ENCODE results near the gene BATF.

Gene BATF

GRCh38 chr14:75495882-75496281 is 26.4 kb upstream of the BATF start:
- H3K4me1 ChIP-seq (ENCODE audit: insufficient read depth, low read length, poor library complexity, severe bottlenecking) = peaks cover 13% of the 10 kb centered on the region
- H3K4me2 ChIP-seq (ENCODE audit: low read depth, low read length, poor library complexity, severe bottlenecking) = no peak overlapping the region
- TF ChIP-seq CTCF (conservative IDR thresholded peaks at IDR 0.05; ENCODE audit: low read length) (no peak), EZH2phosphoT487 (IDR thresholded peaks at IDR 0.05; ENCODE audit: borderline replicate concordance) (no peak)

DNA sequence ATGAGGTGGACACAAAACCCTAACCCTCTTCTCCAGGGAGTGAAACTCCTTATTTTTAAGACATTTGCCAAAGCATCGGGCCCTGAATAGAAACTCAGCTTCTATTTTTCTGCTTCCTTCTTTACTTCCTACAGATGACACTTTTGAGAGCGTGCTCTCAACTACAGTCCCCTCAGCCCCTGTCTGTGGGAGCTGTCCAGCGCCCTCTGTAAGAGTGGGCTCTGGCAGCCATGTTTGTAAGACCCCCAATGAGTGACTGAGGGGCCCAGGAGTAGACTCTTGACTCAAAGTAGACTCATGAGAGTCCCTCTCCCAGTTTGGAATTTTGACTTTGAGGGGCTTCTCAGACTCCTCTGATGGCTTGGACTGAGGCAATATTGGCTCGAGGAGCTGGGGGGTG is 25.5 kb upstream of the BATF start:
- H2AFZ ChIP-seq (ENCODE audit: low read length) = no peak overlapping the region
- no peaks in the 10 kb centered on the region for H3K9me2 ChIP-seq (replicated peaks; ENCODE audit: low read depth, low read length)
- H3K36me3 ChIP-seq (ENCODE audit: insufficient read depth, low read length) = no peaks in the 10 kb centered on the region
- no peak overlapping the region for H3K9ac ChIP-seq (ENCODE audit: low read depth, low read length, poor library complexity, severe bottlenecking)
- H3K9me3 ChIP-seq (ENCODE audit: insufficient read depth, low read depth, low read length) = no peaks in the 10 kb centered on the region
- no peak overlapping the region for H3K4me2 ChIP-seq (ENCODE audit: low read depth, low read length, poor library complexity, severe bottlenecking)
- H4K20me1 ChIP-seq (ENCODE audit: insufficient read depth, low read length, poor library complexity, severe bottlenecking) = no peaks in the 10 kb centered on the region
- H3F3A ChIP-seq (ENCODE audit: low read depth) = no peaks in the 10 kb centered on the region
- no peaks in the 10 kb centered on the region for H3K79me2 ChIP-seq (ENCODE audit: insufficient read depth, low read length)
- no peaks in the 10 kb centered on the region for H3K27me3 ChIP-seq (ENCODE audit: insufficient read depth, low read length, poor library complexity, severe bottlenecking)
- no peak for TF ChIP-seq EZH2phosphoT487 (IDR thresholded peaks at IDR 0.05; ENCODE audit: borderline replicate concordance)
- no peak for TF ChIP-seq CTCF (conservative IDR thresholded peaks at IDR 0.05; ENCODE audit: low read length)
- H3K4me1 ChIP-seq (ENCODE audit: insufficient read depth, low read length, poor library complexity, severe bottlenecking) = peaks cover 13% of the 10 kb centered on the region
- H3K4me3 ChIP-seq (ENCODE audit: low read length, poor library complexity, severe bottlenecking) = no peak overlapping the region

More at GRCh38 chr14:75495882-75496281, 26.4 kb upstream of the BATF start:
- Histone ChIP-seq H3K79me2 (ENCODE audit: insufficient read depth, low read length) (no peaks in the 10 kb centered on the region), H3K27me3 (ENCODE audit: insufficient read depth, low read length, poor library complexity, severe bottlenecking) (no peaks in the 10 kb centered on the region), H3K36me3 (ENCODE audit: insufficient read depth, low read length) (no peaks in the 10 kb centered on the region), H3K4me3 (ENCODE audit: low read length, poor library complexity, severe bottlenecking) (no peak overlapping the region), H4K20me1 (ENCODE audit: insufficient read depth, low read length, poor library complexity, severe bottlenecking) (no peaks in the 10 kb centered on the region), H3K9ac (ENCODE audit: low read depth, low read length, poor library complexity, severe bottlenecking) (no peak overlapping the region), H3F3A (ENCODE audit: low read depth) (no peaks in the 10 kb centered on the region), H2AFZ (ENCODE audit: low read length) (no peak overlapping the region), H3K9me2 (replicated peaks; ENCODE audit: low read depth, low read length) (no peaks in the 10 kb centered on the region), H3K9me3 (ENCODE audit: insufficient read depth, low read depth, low read length) (no peaks in the 10 kb centered on the region)

GRCh38 chr14:75497191-75497590 is 25.1 kb upstream of the BATF start:
- no peak overlapping the region for H3K4me2 ChIP-seq (ENCODE audit: low read depth, low read length, poor library complexity, severe bottlenecking)
- TF ChIP-seq CTCF (conservative IDR thresholded peaks at IDR 0.05; ENCODE audit: low read length) (no peak), EZH2phosphoT487 (IDR thresholded peaks at IDR 0.05; ENCODE audit: borderline replicate concordance) (no peak)
- no peaks in the 10 kb centered on the region for H3K79me2 ChIP-seq (ENCODE audit: insufficient read depth, low read length)
- peaks cover 13% of the 10 kb centered on the region for H3K4me1 ChIP-seq (ENCODE audit: insufficient read depth, low read length, poor library complexity, severe bottlenecking)
- no peaks in the 10 kb centered on the region for H3K9me3 ChIP-seq (ENCODE audit: insufficient read depth, low read depth, low read length)
- no peaks in the 10 kb centered on the region for H4K20me1 ChIP-seq (ENCODE audit: insufficient read depth, low read length, poor library complexity, severe bottlenecking)
- no peak overlapping the region for H2AFZ ChIP-seq (ENCODE audit: low read length)
- no peaks in the 10 kb centered on the region for H3F3A ChIP-seq (ENCODE audit: low read depth)
- H3K27me3 ChIP-seq (ENCODE audit: insufficient read depth, low read length, poor library complexity, severe bottlenecking) = no peaks in the 10 kb centered on the region
- no peak overlapping the region for H3K4me3 ChIP-seq (ENCODE audit: low read length, poor library complexity, severe bottlenecking)
- no peaks in the 10 kb centered on the region for H3K9me2 ChIP-seq (replicated peaks; ENCODE audit: low read depth, low read length)
- H3K9ac ChIP-seq (ENCODE audit: low read depth, low read length, poor library complexity, severe bottlenecking) = no peak overlapping the region
- H3K36me3 ChIP-seq (ENCODE audit: insufficient read depth, low read length) = no peaks in the 10 kb centered on the region
